Activated gamma-delta T cell treated with Interleukin-2 at 50 U/mL for 16 hours (primary cell): Measurements from ENCODE around the gene DLL1.
"Not testable (repeated sequence)": the region's sequence is repeated elsewhere in the genome, so short reads cannot be mapped to it uniquely, and the experiment has no call there.

Experiments used
- DNase-seq: peaks from one replicate; pipeline ENCODE4 v3.0.0-alpha.2; 2020

Gene DLL1

GRCh38 chr6:170290296-170291128 is at the start of gene DLL1:
TSS of gene DLL1 (minus strand) at chr6:170291078. CDS start at chr6:170290139, 939 bp downstream.
- no peak for DNase-seq

- DNase-seq, result not testable (repeated sequence)
Observed at GRCh38 chr6:170335199-170335598, 44.3 kb upstream of the DLL1 start.

GRCh38 chr6:170329321-170329720 is 38.4 kb upstream of the DLL1 start:
- DNase-seq, result no peak

- DNase-seq, result no peak
Observed at GRCh38 chr6:170317718-170318117, 26.8 kb upstream of the DLL1 start.

- no peak for DNase-seq
Observed at GRCh38 chr6:170317076-170317475, 26.2 kb upstream of the DLL1 start.

- no peak for DNase-seq
Observed at GRCh38 chr6:170316071-170316470, 25.2 kb upstream of the DLL1 start.

GRCh38 chr6:170314983-170315382 is 24.1 kb upstream of the DLL1 start:
- DNase-seq, result no peak

- DNase-seq, result no peak
Observed at GRCh38 chr6:170313716-170314295, 22.9 kb upstream of the DLL1 start.

- DNase-seq, result no peak
Observed at GRCh38 chr6:170312876-170313275, 22.0 kb upstream of the DLL1 start.

- no peak for DNase-seq
Observed at GRCh38 chr6:170311696-170312095, 20.8 kb upstream of the DLL1 start.

GRCh38 chr6:170308761-170309160 is 17.9 kb upstream of the DLL1 start:
- no peak for DNase-seq

- no peak for DNase-seq
Observed at GRCh38 chr6:170307080-170307545, 16.2 kb upstream of the DLL1 start.

- peak; percentile 96 for DNase-seq
Observed at GRCh38 chr6:170306324-170307079, 15.6 kb upstream of the DLL1 start, which contains the start of gene FAM120B. TSS of gene FAM120B (plus strand) at chr6:170306758. CDS start at chr6:170317391, 10,633 bp downstream.

- DNase-seq, result no peak
Observed at GRCh38 chr6:170305805-170306323, 15.0 kb upstream of the DLL1 start.

- no peak for DNase-seq
Observed at GRCh38 chr6:170301184-170301583, 10.3 kb upstream of the DLL1 start.

- DNase-seq, result no peak
Observed at GRCh38 chr6:170298688-170299087, 7.8 kb upstream of the DLL1 start.

GRCh38 chr6:170297576-170298330 is 6.9 kb upstream of the DLL1 start:
- no peak for DNase-seq

GRCh38 chr6:170296746-170297575 is 6.1 kb upstream of the DLL1 start:
- DNase-seq, result no peak

GRCh38 chr6:170296423-170296745 is 5.5 kb upstream of the DLL1 start:
- no peak for DNase-seq

- no peak for DNase-seq
Observed at GRCh38 chr6:170295510-170296422, 4.9 kb upstream of the DLL1 start.
